Stomach (tissue), 9 donors: ENCODE data around the gene KCNF1. TPM values are rescaled to one million over a fixed set of nuclear protein-coding genes. Genes with fewer than 3 reads are reported as not detected.

Experiments
- DNase-seq, 2 donors: peaks; one replicate each; pipeline versions ENCODE4 v3.0.0 to v3.0.0-alpha.2; 2013 to 2019
- H3K27ac ChIP-seq, 5 donors: fragments of 200-600 bp in 4 of 5; sonication (generic) in 4 of 5; one replicate each; pipeline ENCODE4 v1.5.1; 2013 to 2019; ENCODE audit warnings: mild to moderate bottlenecking in 1 of 5, moderate library complexity in 1 of 5
- H3K27me3 ChIP-seq, 3 donors: fragments of 200-600 bp; sonication (generic); one replicate each; pipeline ENCODE4 v1.5.1; 2017 to 2019; ENCODE audit warnings: mixed run types in 1 of 3
- H3K36me3 ChIP-seq, 4 donors: fragments of 200-600 bp; sonication (generic); 1 replicate in 3 of 4; 2 replicates in 1 of 4; pipeline ENCODE4 v1.5.1; 2016 to 2019
- H3K4me1 ChIP-seq, 4 donors: fragments of 200-600 bp; sonication (generic); one replicate each; pipeline ENCODE4 v1.5.1; 2016 to 2019
- H3K4me3 ChIP-seq, 4 donors: fragments of 200-600 bp; sonication (generic) in 3 of 4; one replicate each; pipeline ENCODE4 v1.5.1; 2016 to 2019; ENCODE audit warnings: mild to moderate bottlenecking in 1 of 4
- H3K9me3 ChIP-seq, 4 donors: fragments of 200-600 bp; sonication (generic); one replicate each; pipeline ENCODE4 v1.5.1; 2016 to 2019
- CTCF ChIP-seq, 7 experiments: fragments of 450-650 bp in 4 of 7; fragments of 200-600 bp in 3 of 7; sonication (generic) in 3 of 7; IDR thresholded peaks; one replicate each; pipeline ENCODE4 v1.5.1; 2016 to 2019; ENCODE audit warnings: antibody characterized with exemption in 7 of 7, control low read depth in 2 of 7, mild to moderate bottlenecking in 1 of 7
- EP300 ChIP-seq: sonication (generic); formaldehyde crosslinking; IDR thresholded peaks from one replicate; pipeline ENCODE4 v1.6.1; 2017; ENCODE audit warnings: antibody characterized with exemption
- POLR2A ChIP-seq, 4 donors: fragments of 450-650 bp; IDR thresholded peaks; one replicate each; pipeline ENCODE4 v1.6.1; 2016; ENCODE audit warnings: antibody characterized with exemption in 4 of 4, control low read depth in 2 of 4, mild to moderate bottlenecking in 1 of 4, moderate library complexity in 1 of 4
- POLR2AphosphoS5 ChIP-seq, 3 donors: sonication (generic); formaldehyde crosslinking; IDR thresholded peaks; one replicate each; pipeline ENCODE4 v1.6.1; 2016; ENCODE audit warnings: antibody characterized with exemption in 3 of 3
- WGBS, 5 donors: extraction: QIAGEN DNeasy Blood & Tissue Kit in 3 of 5; methylation state at CpG; one replicate each; pipeline versions ENCODE4 v1.1.5 to v1.1.7; 2013 to 2018; 5-methylcytosine and 5-hydroxymethylcytosine counted together
- intact Hi-C: fragments of 100-400 bp; cut with DNase I; formaldehyde crosslinking; loops from one replicate; pipeline ENCODE4 v1.15.1; 2023; ENCODE audit warnings: low total_unique reads
- polyA plus RNA-seq, 3 donors: library from polyadenylated mRNA; stranded (reverse); fragments of 200-250 nt; gene quantifications; one replicate each; pipeline ENCODE4 v1.2.3, GENCODE V29; 2013
- total RNA-seq, 5 donors: library from RNA; depleted of rRNA; stranded (reverse); fragments of >200 nt; gene quantifications; one replicate each; pipeline versions ENCODE4 v1.1.0 to v1.2.3, GENCODE V29; 2014 to 2016
- donor health status: healthy with polysubstance abuse.
- donor health status: Bipolar disorder and iron deficiency.
- donor health status: healthy.

KCNF1 gene
- total and polyA plus RNA-seq, 8 donors, result 0.05 to 0.92 (median 0.58) TPM; not detected in 4

GRCh38 chr2:10915236-10915635 is 3.5 kb downstream of the KCNF1 start:
- no peaks in the 10 kb centered on the region for H3K9me3 ChIP-seq
- TF ChIP-seq CTCF (IDR thresholded peaks at IDR 0.05) (no peak), POLR2A (IDR thresholded peaks at IDR 0.05) (no peak), POLR2AphosphoS5 (IDR thresholded peaks at IDR 0.05) (no peak), EP300 (no peak)
- DNase-seq, result no peak
- H3K4me3 ChIP-seq, result no peak overlapping the region
- H3K4me1 ChIP-seq, result peaks cover 5 to 21% (median 16%) of the 10 kb centered on the region in 4 donors
- intact Hi-C loops, result no loop called here
- no peaks in the 10 kb centered on the region for H3K36me3 ChIP-seq
- peaks cover 0 to 67% (median 32%) of the 10 kb centered on the region in 3 donors for H3K27me3 ChIP-seq
- WGBS, 5 donors, result 88 to 98% (median 93%) methylated on average over 7 of the region's 7 CpGs
- no peak overlapping the region for H3K27ac ChIP-seq

GRCh38 chr2:10915731-10916276 is 4.1 kb downstream of the KCNF1 start:
- H3K27me3 ChIP-seq, result peaks cover 0 to 63% (median 32%) of the 10 kb centered on the region in 3 donors
- peaks cover 5 to 21% (median 16%) of the 10 kb centered on the region in 4 donors for H3K4me1 ChIP-seq
- no peak overlapping the region for H3K27ac ChIP-seq
- H3K4me3 ChIP-seq, result no peak overlapping the region
- TF ChIP-seq POLR2A (IDR thresholded peaks at IDR 0.05), result no peak
- no peak for TF ChIP-seq EP300
- TF ChIP-seq POLR2AphosphoS5 (IDR thresholded peaks at IDR 0.05), result no peak
- no peak for TF ChIP-seq CTCF (IDR thresholded peaks at IDR 0.05)
- intact Hi-C loops, result no loop called here
- WGBS, 5 donors, result 75 to 79% (median 78%) methylated on average over 9 to 10 of the region's 10 CpGs
- H3K36me3 ChIP-seq, result no peaks in the 10 kb centered on the region
- H3K9me3 ChIP-seq, result no peaks in the 10 kb centered on the region
- DNase-seq, result no peak

- TF ChIP-seq POLR2A (IDR thresholded peaks at IDR 0.05), result no peak
- TF ChIP-seq EP300, result no peak
- TF ChIP-seq CTCF (IDR thresholded peaks at IDR 0.05), result no peak
- TF ChIP-seq POLR2AphosphoS5 (IDR thresholded peaks at IDR 0.05), result no peak
- Histone ChIP-seq H3K36me3 (no peaks in the 10 kb centered on the region), H3K9me3 (no peaks in the 10 kb centered on the region), H3K4me3 (no peak overlapping the region), H3K27me3 (peaks cover 0 to 55% (median 21%) of the 10 kb centered on the region in 3 donors), H3K27ac (no peak overlapping the region), H3K4me1 (peaks cover 0 to 14% (median 9%) of the 10 kb centered on the region in 4 donors)
- WGBS, 5 donors, result 78 to 87% (median 86%) methylated on average over 6 of the region's 6 CpGs
- intact Hi-C loops, result no loop called here
- no peak for DNase-seq
Observed at GRCh38 chr2:10916953-10917352, 5.2 kb downstream of the KCNF1 start.

- TF ChIP-seq POLR2A (IDR thresholded peaks at IDR 0.05) (no peak), CTCF (IDR thresholded peaks at IDR 0.05) (no peak), EP300 (no peak), POLR2AphosphoS5 (IDR thresholded peaks at IDR 0.05) (no peak)
- no peak overlapping the region for H3K4me3 ChIP-seq
- H3K27ac ChIP-seq, result no peak overlapping the region
- 89 to 96% (median 94%) methylated on average over 4 of the region's 4 CpGs for WGBS, 5 donors
- peaks cover 0 to 55% (median 13%) of the 10 kb centered on the region in 3 donors for H3K27me3 ChIP-seq
- intact Hi-C loops, result no loop called here
- peaks cover 0 to 11% (median 6%) of the 10 kb centered on the region in 4 donors for H3K4me1 ChIP-seq
- no peak for DNase-seq
- H3K9me3 ChIP-seq, result no peaks in the 10 kb centered on the region
- no peaks in the 10 kb centered on the region for H3K36me3 ChIP-seq
Observed at GRCh38 chr2:10917927-10918326, 6.2 kb downstream of the KCNF1 start.
